WTC11 (cell line): Measurements from ENCODE around the gene AKT3. TPM values are rescaled to one million over a fixed set of nuclear protein-coding genes. Genes with fewer than 3 reads are reported as not detected.

Experiments
- CBFB ChIP-seq: sonication (generic); formaldehyde crosslinking; IDR thresholded peaks from 2 replicates; pipeline ENCODE4 v1.8.1; 2022; ENCODE audit warnings: mild to moderate bottlenecking, low read depth, missing genetic modification reagents
- CREM ChIP-seq: sonication (generic); formaldehyde crosslinking; IDR thresholded peaks from 2 replicates; pipeline ENCODE4 v1.8.1; 2022; ENCODE audit warnings: mild to moderate bottlenecking, missing genetic modification reagents, moderate library complexity
- E2F5 ChIP-seq: sonication (generic); formaldehyde crosslinking; IDR thresholded peaks from 2 replicates; pipeline ENCODE4 v1.8.1; 2022; ENCODE audit warnings: mild to moderate bottlenecking, moderate library complexity, missing genetic modification reagents
- ELF4 ChIP-seq: sonication (generic); formaldehyde crosslinking; IDR thresholded peaks from 2 replicates; pipeline ENCODE4 v1.8.1; 2022; ENCODE audit warnings: low read depth, mild to moderate bottlenecking, moderate library complexity, missing genetic modification reagents
- ESRRA ChIP-seq: sonication (generic); formaldehyde crosslinking; IDR thresholded peaks from 2 replicates; pipeline ENCODE4 v1.8.1; 2022; ENCODE audit warnings: mild to moderate bottlenecking, missing genetic modification reagents, borderline replicate concordance
- ETV6 ChIP-seq: sonication (generic); formaldehyde crosslinking; IDR thresholded peaks from 2 replicates; pipeline ENCODE4 v1.8.1; 2022; ENCODE audit warnings: mild to moderate bottlenecking, missing genetic modification reagents
- FOXK1 ChIP-seq: sonication (generic); formaldehyde crosslinking; IDR thresholded peaks from 2 replicates; pipeline ENCODE4 v1.8.0; 2022; ENCODE audit warnings: mild to moderate bottlenecking, moderate library complexity, missing genetic modification reagents
- FOXP4 ChIP-seq: sonication (generic); formaldehyde crosslinking; IDR thresholded peaks from 2 replicates; pipeline ENCODE4 v1.8.0; 2022; ENCODE audit warnings: mild to moderate bottlenecking, missing genetic modification reagents
- GRHL2 ChIP-seq: fragments of 250-450 bp; sonication (Bioruptor Pico); IDR thresholded peaks from 2 replicates; pipeline ENCODE4 v1.8.0; 2022; ENCODE audit warnings: mild to moderate bottlenecking, moderate library complexity; ENCODE audit not compliant: insufficient replicate concordance, severe bottlenecking
- IRF1 ChIP-seq: sonication (generic); formaldehyde crosslinking; IDR thresholded peaks from 2 replicates; pipeline ENCODE4 v1.8.0; 2023; ENCODE audit warnings: missing genetic modification reagents
- IRF2 ChIP-seq: sonication (generic); formaldehyde crosslinking; IDR thresholded peaks from 2 replicates; pipeline ENCODE4 v1.8.0; 2022; ENCODE audit warnings: low read depth, missing genetic modification reagents, borderline replicate concordance
- JAZF1 ChIP-seq: fragments of 250-450 bp; sonication (Bioruptor Pico); IDR thresholded peaks from 2 replicates; pipeline ENCODE4 v1.9.0; 2021; ENCODE audit warnings: moderate library complexity, mild to moderate bottlenecking, inconsistent platforms
- KAT7 ChIP-seq: sonication (generic); formaldehyde crosslinking; IDR thresholded peaks from 2 replicates; pipeline ENCODE4 v1.8.1; 2023; ENCODE audit warnings: missing genetic modification reagents, mild to moderate bottlenecking, borderline replicate concordance
- NFATC4 ChIP-seq: fragments of 250-450 bp; sonication (Bioruptor Pico); IDR thresholded peaks from 2 replicates; pipeline ENCODE4 v1.9.0; 2021; ENCODE audit warnings: mild to moderate bottlenecking
- NR1H2 ChIP-seq: sonication (generic); formaldehyde crosslinking; IDR thresholded peaks from 2 replicates; pipeline ENCODE4 v1.9.0; 2021; ENCODE audit warnings: mild to moderate bottlenecking, moderate library complexity, missing genetic modification reagents
- OVOL2 ChIP-seq: fragments of 250-450 bp; sonication (Bioruptor Pico); IDR thresholded peaks from 2 replicates; pipeline ENCODE4 v1.9.0; 2021; ENCODE audit warnings: mild to moderate bottlenecking, borderline replicate concordance
- PRDM15 ChIP-seq: sonication (generic); formaldehyde crosslinking; IDR thresholded peaks from 2 replicates; pipeline ENCODE4 v1.8.0; 2022; ENCODE audit warnings: missing genetic modification reagents
- SMAD4 ChIP-seq: sonication (generic); formaldehyde crosslinking; IDR thresholded peaks from 2 replicates; pipeline ENCODE4 v1.8.0; 2022; ENCODE audit warnings: mild to moderate bottlenecking, missing genetic modification reagents
- SP1 ChIP-seq: sonication (generic); formaldehyde crosslinking; conservative IDR thresholded peaks from 2 replicates; pipeline ENCODE4 v1.8.1; 2022; ENCODE audit warnings: missing genetic modification reagents
- TEAD1 ChIP-seq: sonication (generic); formaldehyde crosslinking; IDR thresholded peaks from 2 replicates; pipeline ENCODE4 v1.8.0; 2022; ENCODE audit warnings: mild to moderate bottlenecking, missing genetic modification reagents
- ZBTB21 ChIP-seq: sonication (generic); formaldehyde crosslinking; IDR thresholded peaks from 2 replicates; pipeline ENCODE4 v1.8.1; 2023; ENCODE audit warnings: mild to moderate bottlenecking, missing genetic modification reagents, borderline replicate concordance
- ZNF138 ChIP-seq: sonication (generic); formaldehyde crosslinking; conservative IDR thresholded peaks from 2 replicates; pipeline ENCODE4 v1.8.1; 2022; ENCODE audit warnings: mild to moderate bottlenecking, moderate library complexity, missing genetic modification reagents
- ZNF317 ChIP-seq: sonication (generic); formaldehyde crosslinking; IDR thresholded peaks from 2 replicates; pipeline ENCODE4 v1.8.1; 2023; ENCODE audit warnings: low read depth, mild to moderate bottlenecking, moderate library complexity, missing genetic modification reagents, borderline replicate concordance
- ZNF532 ChIP-seq: fragments of 250-450 bp; sonication (Bioruptor Pico); IDR thresholded peaks from 2 replicates; pipeline ENCODE4 v1.9.0; 2021; ENCODE audit warnings: mild to moderate bottlenecking, borderline replicate concordance
- ZSCAN18 ChIP-seq: fragments of 250-450 bp; sonication (Bioruptor Pico); IDR thresholded peaks from 2 replicates; pipeline ENCODE4 v2.1.2; 2022; ENCODE audit warnings: mild to moderate bottlenecking, moderate library complexity
- total RNA-seq: library from RNA; stranded (reverse); gene quantifications from 3 replicates; pipeline ENCODE4 v1.2.3, GENCODE V29; 2021

The AKT3 gene
- total RNA-seq, 1 experiment from 2014 or later: 38.5 TPM

GRCh38 chr1:243850452-243851256 is 611 bp upstream of the AKT3 start (continued):
- TF ChIP-seq ELF4 (CRISPR knock-in tag): peak; percentile 85; the same call in 1 of the 2 replicates
- no peak for TF ChIP-seq ZNF317
- TF ChIP-seq IRF1 (CRISPR knock-in tag): no peak
- no peak for TF ChIP-seq IRF2 (CRISPR knock-in tag)
- TF ChIP-seq FOXK1 (CRISPR knock-in tag): peak; percentile 66
- TF ChIP-seq E2F5 (CRISPR knock-in tag): peak; percentile 85
- no peak for TF ChIP-seq NFATC4 (CRISPR knock-in tag)
- TF ChIP-seq ZBTB21 (CRISPR knock-in tag): 0 out of 2 replicates have a peak, but pooled peaks have one; percentile 56
- TF ChIP-seq NR1H2 (CRISPR knock-in tag): no peak
- no peak for TF ChIP-seq ZSCAN18 (CRISPR knock-in tag)
- no peak for TF ChIP-seq GRHL2 (CRISPR knock-in tag)
- TF ChIP-seq FOXP4 (CRISPR knock-in tag): no peak
- no peak; the same call in 1 of the 2 replicates for TF ChIP-seq CREM (CRISPR knock-in tag)
- TF ChIP-seq ZNF138 (CRISPR knock-in tag): no peak
- TF ChIP-seq ETV6 (CRISPR knock-in tag): peak; percentile 47; the same call in 1 of the 2 replicates
- TF ChIP-seq PRDM15 (CRISPR knock-in tag): no peak
- 0 out of 2 replicates have a peak, but pooled peaks have one; percentile 50 for TF ChIP-seq ESRRA
- no peak for TF ChIP-seq KAT7 (CRISPR knock-in tag)
- TF ChIP-seq ZNF532 (CRISPR knock-in tag): no peak
- TF ChIP-seq SP1 (CRISPR knock-in tag): no peak
- TF ChIP-seq CBFB: no peak
- TF ChIP-seq SMAD4 (CRISPR knock-in tag): no peak
- TF ChIP-seq OVOL2: no peak
- TF ChIP-seq JAZF1 (CRISPR knock-in tag): no peak
- TF ChIP-seq TEAD1 (CRISPR knock-in tag): no peak; the same call in 1 of the 2 replicates
